SIG-M5 treated with dmso at 0.1 percent for 504 hours (cell line): ENCODE measurements around the gene KCNT2.
"Not testable (repeated sequence)": the region's sequence is repeated elsewhere in the genome, so short reads cannot be mapped to it uniquely, and the experiment has no call there.

ENCODE experiments used
- DNase-seq: peaks from one replicate; lab custom pipeline; 2025; ENCODE audit not compliant: unreplicated experiment; lab: John Stamatoyannopoulos, UW

The KCNT2 gene

DNA sequence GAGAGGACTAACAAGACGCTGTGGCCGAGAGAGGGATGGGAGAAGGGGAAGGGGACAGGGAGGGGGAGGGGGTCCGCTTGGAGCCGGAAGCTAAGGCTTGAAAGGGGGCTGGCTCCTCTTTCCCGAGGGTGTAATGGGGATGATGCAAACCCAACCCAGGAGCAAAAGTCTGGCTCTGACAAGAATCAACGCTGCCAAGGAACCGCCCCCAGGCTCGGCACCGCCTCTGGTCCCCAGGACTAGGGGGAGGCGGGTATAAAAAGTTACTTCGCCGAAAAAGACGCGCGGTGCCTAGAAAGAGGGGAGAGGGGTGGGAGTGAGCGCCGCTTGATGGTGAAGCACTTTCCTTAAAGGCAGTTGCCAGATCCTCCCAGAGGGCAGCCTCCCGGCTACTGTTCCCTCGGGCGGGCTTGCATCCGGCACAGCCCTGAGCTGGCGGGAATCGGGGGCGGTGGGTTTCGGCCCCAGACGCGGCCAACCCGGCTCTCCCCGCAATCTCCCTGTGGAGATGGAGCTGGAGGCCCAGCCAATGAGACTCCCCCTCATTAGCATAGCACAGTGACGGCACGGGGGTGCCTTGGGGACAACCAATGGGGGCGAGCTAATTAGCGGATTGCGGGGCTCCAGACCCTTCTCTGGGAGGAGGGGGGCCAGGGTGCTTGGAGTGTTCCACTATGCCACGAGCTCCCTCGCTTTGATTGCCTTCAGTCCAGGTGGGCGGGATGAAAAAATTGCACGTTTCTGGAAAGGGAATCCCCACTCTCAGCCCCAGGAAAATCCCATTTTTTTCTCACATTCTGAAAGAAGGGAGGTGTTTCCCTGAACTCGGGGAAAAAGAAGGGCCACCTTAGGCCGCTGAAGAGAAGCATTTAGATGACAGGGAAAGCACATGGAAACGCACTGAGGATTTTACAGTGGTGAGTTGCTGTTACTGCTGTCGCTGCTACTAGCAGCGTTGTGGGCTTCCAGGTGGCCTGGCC, at the start of gene KCNT2:
KCNT2 (minus strand) TSS at position 51 of the 980 bp plus-strand sequence. CDS start 131 bp downstream, outside the sequence.
- no peak for DNase-seq

DNA sequence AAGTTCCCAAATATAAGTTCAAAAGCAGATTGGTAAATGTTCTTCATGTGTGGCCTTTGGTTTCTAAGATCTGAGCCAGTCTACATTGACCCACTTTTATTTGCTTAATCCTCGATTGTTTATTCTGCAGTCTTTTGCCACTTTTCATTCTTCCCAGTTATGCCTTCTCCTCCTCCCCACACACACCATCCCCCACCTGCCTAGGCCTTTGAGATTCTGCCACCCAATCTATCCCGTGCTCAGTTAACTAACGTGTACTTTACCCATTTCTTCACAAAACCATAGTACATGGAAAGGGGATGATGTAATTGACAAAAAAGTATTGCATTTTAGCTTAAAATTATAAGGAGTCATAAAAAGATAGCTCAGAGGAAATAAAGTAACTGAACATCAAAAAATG, 47.3 kb upstream of the KCNT2 start:
- no peak for DNase-seq

DNA sequence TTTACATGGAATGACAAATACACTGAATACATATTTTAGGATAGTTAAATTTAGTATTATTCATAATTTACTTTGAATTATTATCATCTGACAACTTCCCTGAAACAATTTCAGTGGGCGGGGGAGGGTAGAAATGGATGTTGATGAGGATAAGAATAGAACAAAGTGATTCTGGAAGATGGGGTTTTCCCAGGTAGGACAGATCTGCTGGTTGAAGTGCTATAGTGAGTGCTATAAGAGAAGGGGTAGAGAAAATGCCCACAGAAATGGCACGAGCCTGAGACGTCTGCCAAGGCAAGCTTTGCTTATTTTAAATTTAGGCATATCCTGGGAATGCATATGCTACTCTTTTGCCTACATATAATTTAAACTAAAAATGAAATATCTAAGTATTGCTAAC, 46.8 kb upstream of the KCNT2 start:
- no peak for DNase-seq

DNA sequence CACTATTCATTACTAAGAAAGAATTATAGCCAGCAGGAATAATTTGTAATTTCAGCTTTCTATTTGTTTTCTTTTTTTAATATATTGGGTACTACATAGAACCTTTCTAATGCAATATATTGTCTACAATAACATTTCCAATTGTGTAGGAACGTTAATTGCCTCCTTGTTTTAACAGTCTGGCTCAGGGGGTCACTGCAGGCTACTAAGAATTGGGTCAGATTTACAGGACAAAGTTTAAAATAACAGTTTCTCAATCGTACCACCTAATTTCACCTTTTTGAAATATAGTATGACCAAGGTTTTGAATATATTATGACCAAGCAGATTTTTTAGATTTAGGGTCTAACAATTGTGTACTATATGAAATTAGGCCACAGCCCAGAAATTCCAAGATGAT, 46.0 kb upstream of the KCNT2 start:
- DNase-seq = no peak

DNA sequence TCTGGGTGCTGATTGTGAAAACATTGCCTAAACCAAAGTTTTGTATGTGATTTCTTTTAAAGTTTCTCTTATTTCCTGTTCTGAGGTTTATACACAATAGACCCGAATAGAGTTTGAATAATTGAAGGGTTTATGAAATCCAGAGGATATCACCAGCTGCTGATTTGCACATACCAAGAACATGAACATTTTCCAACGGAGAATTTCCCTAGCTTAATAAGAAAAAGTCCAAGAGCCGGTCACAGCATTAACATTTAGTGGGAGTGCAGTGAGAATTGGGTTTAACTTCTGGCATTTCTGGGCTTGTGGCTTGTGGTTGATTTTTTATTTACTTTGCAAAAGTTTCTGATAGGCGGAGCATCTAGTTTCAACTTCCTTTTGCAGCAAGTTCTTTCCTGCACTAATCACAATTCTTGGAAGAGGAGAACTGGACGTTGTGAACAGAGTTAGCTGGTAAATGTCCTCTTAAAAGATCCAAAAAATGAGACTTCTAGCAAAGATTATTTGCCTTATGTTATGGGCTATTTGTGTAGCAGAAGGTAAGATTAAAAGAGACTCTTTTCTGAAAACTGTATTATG, 43.5 kb upstream of the KCNT2 start, which contains the start of gene CFH:
CFH (plus strand) TSS at position 407 of the 579 bp plus-strand sequence; CDS start at position 482, 75 bp downstream.
- peak; percentile 62 for DNase-seq

DNA sequence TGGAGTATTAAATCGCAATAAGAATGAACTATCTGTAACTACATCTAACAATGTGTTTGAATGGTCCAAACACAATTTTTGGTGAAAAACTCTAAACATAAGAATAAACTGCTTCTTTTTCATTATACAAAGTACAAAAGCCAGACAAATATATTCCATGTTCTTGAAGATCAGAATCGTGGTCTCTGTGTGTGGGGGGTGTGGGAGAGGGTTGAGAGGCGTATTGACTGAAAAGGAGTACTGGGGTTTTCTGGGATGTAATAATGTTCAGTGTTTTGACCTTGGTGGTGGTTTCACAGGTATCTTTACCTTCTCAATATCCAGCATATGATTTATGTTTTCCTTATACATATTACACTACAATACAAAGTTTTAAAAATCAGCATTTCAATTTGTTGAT, 42.8 kb upstream of the KCNT2 start:
- no peak for DNase-seq

DNA sequence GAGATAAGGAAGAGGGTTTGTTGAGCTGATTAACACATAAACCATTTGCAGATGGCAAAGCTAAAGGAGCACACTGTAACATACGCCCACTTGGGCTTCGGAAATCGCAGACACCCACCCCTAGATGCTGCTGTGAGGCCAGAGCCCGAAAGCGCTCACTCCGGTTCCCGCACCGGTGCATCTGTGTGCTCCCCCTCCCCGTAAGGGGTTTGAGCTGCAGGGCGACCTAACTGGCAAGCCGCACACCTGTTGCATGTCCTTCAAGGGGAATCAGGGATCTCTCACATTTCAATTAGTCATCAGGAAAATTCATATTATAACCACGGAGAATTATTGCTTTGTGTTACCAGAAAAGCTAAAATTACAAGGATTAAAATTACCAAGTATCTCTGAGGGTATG, 42.2 kb upstream of the KCNT2 start:
- DNase-seq = no peak

DNA sequence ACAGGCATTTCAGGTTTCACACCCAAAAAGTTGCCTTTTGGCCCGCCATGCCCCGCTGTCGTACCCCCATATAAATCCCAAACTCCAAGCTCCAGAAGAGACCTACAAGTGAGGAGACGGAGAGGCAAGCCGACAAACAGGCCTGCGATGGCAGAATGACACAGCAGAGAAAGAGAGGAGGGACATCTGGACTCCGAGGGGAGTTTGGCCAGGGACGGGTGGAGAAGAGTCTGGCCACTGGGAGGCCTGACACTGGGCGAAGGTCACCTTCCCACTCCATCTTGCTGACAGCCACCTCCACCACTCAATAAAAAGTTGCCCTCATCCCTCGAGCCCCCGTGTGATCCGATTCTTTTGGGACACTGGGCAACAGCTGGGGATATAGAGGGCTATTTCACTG, 41.8 kb upstream of the KCNT2 start:
- DNase-seq = no peak

DNA sequence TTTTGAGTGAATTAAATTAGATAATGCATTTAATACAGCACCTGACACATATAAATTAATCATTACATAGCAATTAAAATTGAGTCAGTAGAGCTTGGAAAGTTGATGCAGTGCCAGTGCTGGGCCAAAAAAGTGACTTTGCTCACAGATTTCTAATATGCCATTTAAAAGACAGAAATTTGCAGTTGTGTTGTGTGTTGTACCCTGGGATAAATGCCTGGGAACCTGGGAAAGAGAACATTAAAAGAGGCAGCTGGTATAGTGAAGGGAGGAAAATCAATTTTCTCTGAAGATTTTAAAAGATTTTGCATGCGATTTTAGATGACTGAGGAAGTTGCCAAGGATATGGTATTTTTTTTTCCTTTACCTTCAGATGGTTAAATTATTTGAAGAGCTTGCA, 32.7 kb upstream of the KCNT2 start:
- DNase-seq = no peak

DNA sequence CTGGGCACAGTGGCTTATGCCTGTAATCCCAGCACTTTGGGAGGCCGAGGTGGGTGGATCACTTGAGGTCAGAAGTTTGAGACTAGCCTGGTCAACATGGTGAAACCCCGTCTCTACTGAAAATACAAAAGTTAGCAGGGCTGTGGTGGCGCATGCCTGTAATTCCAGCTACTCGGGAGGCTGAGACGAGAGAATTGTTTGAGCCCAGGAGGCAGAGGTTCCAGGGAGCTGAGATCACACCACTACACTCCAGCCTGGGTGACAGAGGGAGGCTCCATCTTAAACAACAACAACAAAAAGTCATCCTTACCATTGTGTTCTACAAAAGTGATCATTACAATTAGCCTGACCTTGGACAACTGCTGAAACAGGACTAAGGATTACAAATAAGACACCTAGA, 31.1 kb upstream of the KCNT2 start:
- DNase-seq = not testable (repeated sequence)

DNA sequence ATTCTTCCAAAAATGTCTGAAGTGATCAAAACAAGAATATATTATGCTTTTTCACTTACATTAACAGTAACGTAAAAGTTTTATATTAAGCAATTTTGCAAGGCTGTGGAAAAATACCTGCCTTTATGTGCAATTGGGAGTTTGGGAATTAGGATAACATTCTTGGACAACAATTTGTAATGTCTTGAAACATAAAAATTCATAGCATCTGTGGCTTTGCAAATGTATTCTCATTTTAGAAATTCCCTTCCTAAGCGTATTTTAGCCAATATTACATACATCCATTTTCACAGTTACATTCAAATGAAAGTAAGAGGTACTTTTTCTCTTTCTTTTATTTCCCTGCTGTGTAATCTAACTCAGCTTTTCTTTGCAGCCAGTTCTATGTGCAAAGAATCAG, 30.2 kb upstream of the KCNT2 start:
- no peak for DNase-seq

DNA sequence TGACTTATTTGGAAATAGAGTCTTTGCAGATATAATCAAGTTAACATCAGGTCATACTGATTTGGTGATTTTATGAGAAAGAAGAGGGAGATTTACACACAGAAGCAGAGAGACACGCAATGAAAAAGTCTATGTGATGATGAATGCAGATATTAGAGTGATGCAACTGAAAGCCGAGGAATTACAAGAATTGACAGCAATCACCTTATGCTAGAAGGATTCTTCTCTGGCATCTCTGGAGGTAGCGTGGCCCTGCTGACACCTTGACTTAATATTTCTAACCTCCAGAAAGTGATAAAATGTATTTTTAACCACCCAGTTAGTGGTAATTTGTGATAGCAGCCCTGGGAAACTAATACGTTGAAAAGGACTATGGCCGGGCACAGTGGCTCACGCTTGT, 29.4 kb upstream of the KCNT2 start:
- DNase-seq = no peak

DNA sequence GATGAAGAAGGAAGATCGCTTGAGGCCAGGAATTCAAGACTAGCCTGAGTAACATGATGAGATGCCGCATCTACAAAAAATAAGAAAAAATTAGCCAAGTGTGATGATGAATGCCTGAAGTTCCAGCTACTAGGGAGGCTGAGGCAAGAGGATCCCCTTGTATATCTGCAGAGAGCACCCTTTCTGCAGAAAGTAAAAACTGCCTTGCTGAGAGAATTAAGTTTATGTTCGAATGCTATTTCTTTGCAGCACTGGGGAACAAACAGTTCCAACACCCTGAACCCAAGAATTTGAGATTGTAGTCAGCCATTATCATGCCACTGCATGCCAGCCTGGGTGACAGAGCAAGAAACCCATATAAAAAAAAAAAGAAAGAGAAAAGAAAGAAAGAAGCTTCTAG, 20.6 kb upstream of the KCNT2 start:
- DNase-seq = no peak

DNA sequence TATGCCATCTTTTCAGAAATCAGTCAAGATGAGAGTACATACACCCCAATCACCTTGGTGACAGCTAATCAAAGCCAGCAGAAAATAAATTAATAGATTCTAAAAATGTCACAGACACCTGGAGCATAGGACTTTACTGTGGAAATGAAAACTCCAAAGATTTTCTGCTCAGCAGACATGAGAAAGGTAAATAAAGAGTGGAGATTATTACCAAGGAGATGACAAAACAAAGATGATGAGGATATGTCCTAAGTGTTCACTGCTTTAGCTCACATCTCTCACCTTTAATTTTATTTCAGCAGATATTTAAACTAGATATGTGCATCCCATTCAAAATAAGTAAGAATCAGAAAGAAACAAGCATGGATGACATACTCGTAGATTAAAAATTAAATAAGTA, 14.8 kb upstream of the KCNT2 start:
- no peak for DNase-seq

DNA sequence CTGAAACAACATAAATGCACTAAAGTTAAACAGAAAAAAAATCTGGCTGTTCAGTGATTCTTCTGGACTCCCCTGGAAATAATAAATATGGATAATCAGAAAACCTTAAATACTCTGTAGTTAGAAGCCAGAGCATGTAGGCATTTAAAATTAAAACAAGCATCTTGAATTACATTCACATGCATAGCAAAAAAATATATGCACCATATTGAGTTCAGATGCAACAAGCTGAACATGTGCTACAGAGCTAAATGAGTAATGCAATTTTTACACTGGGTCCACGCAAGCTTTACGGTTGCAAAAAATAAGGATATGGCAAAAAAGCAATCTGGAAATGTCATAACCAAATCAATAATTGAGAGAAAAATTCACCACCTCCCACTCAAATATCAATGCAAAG, 11.5 kb upstream of the KCNT2 start:
- DNase-seq = no peak

DNA sequence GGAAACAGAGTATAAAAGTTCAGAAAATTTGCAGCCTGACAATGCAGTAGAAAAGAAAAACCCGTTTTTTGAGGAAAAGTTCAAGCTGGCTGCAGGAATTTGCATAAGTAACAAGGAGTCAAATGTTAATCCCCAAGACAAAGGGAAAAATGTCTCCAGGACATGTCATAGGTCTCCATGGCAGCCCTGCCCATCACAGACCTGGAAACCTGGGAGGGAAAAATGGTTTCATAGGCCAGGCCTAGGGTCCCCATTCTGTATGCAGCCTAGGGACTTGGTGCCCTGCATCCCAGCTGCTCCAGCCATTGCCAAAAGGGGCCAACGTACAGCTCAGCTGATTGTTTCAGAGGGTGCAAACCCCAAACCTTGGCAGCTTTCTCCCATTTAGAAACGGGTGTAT, 3.6 kb upstream of the KCNT2 start:
- no peak for DNase-seq

DNA sequence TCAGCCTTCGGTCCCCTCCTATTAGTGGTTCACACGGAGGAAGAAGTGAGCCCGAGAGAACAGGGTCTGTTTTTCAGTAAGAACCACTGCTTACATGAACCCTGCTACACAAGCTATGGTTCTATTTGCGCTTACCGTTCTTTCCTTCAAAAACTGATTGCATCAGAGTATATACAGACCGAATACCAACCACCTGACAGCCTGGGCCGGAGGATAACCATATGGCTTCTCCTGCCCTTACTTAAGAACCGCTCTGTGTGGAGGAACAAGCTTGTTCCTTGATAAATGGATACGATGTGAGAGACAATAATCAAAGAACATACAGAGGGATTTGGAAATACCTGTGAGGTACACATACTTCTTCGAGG, 1.1 kb upstream of the KCNT2 start:
- no peak for DNase-seq

DNA sequence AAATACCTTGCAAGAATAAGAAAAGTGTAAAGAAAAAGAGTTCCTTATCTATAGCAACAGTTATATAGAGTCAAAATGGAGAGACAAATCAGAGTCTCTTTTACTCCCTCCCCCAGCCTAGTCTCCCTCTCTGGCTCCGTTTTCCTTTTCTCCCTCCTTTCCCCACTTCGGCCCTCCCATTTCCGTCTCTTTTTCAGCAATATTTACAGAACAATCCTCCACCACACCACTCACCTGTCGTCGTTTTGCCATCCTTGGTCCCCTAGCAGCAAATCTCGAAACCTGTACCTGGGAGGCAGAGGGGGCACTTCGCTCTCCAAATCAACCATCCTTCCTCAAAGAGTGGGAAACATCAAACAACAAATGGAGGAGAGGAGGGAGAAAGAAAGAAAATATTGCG, 259 bp downstream of the KCNT2 start:
- no peak for DNase-seq

DNA sequence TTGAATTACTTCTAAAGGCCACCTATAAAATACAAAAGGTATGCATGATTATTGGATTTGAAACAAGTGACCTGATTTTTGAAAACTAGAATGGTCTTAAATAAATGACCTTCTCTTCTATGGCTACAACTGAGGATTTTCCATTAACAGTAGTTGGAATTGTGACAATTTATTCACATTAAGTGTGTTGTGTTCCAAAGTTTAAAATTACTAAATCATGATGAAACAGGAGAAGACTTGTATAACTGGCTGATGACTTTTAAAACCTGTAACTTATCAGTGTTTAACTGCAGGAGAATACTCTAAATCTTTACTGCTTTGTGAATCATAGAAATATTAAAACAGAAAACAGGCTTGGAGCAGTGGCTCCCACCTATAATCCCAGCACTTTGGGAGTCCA, 4.6 kb downstream of the KCNT2 start:
- DNase-seq = no peak

DNA sequence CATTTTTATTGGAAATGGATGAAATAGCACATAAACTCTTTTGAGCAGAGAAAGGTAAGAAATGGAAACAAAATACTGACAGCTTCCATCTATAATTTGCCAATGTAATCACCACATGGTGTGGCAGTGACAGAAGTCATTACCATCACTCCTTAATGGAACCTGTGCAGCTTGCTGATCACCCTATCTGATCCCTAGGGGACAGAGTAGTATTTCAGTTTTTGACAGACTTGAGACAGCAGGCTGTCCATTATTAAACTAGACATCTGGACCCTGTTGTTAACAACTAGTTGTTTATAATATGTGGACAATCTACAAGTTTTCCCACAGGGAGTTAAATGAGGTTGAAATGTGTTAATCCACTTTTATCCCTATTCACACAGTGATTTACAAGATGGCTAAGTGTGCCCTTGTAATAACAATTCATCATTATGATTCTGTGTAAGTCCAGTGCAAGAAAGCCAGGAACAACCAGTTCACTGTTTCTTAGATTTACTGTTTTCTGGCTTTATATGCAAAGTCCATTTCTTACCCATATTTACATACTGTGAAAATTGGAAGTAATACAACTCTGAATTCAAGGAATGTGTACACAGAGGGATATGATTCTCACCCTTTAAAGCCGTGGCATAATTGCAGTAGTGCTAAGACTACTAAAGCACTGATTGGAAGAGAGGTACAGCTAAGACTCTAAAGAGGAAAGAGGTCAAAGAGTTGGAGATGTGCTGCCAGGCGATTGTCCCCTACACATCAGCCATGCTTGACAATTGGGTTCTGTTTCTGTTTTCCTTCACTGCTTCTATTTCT, 9.1 kb downstream of the KCNT2 start:
- no peak for DNase-seq

DNA sequence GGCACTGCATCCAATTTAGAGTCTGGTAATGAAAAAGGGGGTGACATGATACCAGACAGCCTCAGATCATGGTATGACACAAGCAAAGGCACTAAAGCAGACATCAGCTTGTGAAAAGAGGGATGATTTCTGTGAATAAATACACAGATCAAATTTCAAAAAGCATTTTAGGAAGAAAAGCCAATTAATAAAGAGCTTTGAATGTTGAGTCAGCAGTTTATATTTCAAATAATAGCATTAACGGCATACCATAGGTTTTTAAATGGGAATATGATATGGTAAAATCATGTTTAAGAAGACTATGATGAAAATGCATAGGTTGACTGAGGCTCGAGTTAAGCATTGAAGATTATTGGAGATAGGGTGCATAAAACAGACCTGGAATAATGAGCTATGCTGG, 13.5 kb downstream of the KCNT2 start:
- DNase-seq = no peak

DNA sequence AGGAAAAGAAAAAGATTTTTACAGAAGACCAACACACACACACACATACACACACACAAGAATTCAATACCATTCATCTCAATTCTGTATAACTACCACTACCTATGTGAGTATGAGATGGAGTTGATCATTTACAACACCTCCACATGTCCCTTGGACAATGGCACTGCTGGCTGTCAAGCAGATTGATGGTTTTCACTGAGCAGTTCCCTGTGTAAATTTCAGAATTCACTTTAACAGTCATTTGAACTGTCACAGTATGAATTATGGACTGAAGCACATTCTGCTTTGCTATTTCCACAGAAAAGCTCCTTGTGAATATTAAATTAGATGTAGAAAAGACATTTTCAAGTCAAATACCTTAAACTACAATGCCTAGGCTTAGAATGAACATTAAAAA, 14.3 kb downstream of the KCNT2 start:
- DNase-seq = no peak
